GM13977 (cell line): ENCODE results near the gene RTL10.

ENCODE experiments used
- DNase-seq: peaks from one replicate; pipeline ENCODE4 v3.0.0; 2012; ENCODE audit warnings: low spot score
- in situ Hi-C: fragments of 300-500 bp; cut with MboI; formaldehyde crosslinking; loops from one replicate; pipeline ENCODE4 v1.12.0; 2022; ENCODE audit warnings: low sequenced_read_pairs, low pct_unique_long_range_greater_than_20kb, mixed read lengths, inconsistent platforms; ENCODE audit not compliant: unreplicated experiment
- TF ChIP-seq, protein P1 (sequence below): IDR thresholded peaks from 2 replicates; pipeline ENCODE4 v1.5.1; 2012; ENCODE audit warnings: mild to moderate bottlenecking, control low read depth; ENCODE audit not compliant: insufficient read depth; ENCODE audit errors: extremely low read depth, missing control alignments

RTL10 gene

DNA sequence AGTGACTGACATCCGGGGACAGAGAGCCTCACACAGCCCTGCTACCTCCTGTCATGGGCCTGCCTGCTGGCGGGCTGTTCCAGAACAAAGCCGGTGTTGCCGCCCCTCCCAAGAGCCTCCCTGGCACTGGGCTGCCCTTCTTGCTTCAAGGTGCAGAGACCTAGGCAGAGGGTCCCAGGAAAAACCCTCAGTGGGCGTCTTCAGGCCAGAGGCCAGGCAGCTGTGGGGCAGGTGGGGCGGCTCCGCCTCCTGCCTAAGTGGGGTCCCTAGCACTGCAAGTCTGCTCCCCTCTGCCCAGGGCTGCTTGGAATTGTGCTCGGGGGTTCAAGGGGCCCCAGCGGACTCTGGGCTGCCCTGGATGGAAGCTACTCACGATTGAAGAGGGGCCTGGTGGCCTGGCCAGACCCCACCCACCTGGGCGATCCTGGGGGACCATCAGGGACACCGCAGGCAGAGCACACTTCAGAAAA is 20.4 kb upstream of the RTL10 start:
- DNase-seq, result no peak
- in situ Hi-C loops, result no loop called here

GRCh38 chr22:19874307-19875060 is 19.8 kb upstream of the RTL10 start:
- TF ChIP-seq, protein P1, sequence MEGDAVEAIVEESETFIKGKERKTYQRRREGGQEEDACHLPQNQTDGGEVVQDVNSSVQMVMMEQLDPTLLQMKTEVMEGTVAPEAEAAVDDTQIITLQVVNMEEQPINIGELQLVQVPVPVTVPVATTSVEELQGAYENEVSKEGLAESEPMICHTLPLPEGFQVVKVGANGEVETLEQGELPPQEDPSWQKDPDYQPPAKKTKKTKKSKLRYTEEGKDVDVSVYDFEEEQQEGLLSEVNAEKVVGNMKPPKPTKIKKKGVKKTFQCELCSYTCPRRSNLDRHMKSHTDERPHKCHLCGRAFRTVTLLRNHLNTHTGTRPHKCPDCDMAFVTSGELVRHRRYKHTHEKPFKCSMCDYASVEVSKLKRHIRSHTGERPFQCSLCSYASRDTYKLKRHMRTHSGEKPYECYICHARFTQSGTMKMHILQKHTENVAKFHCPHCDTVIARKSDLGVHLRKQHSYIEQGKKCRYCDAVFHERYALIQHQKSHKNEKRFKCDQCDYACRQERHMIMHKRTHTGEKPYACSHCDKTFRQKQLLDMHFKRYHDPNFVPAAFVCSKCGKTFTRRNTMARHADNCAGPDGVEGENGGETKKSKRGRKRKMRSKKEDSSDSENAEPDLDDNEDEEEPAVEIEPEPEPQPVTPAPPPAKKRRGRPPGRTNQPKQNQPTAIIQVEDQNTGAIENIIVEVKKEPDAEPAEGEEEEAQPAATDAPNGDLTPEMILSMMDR, result no peak
- in situ Hi-C loops, result loop anchor here (25.0 kb wide), 1 partner anchor 88 kb away; no protein-coding TSS in a partner anchor
- DNase-seq, result no peak

More for the DNA sequence above, 20.4 kb upstream of the RTL10 start:
- TF ChIP-seq, protein P1, result no peak

DNA sequence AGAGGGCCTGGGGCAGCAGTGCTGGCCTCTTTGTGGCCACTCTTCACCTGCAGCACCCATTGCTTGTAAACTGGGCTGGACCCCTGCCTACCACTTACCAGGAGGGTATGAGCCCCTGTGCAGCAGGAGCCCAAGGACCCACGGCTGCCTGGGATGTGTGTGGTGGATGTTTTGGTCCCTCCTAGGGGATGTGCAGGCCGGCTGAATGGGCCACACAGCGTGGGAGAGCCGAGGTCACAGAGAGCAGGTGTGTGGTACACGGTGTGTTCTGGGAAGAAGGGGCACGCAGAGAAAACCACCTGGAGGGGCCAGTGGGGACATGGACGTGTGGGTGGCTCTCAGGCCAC is 19.3 kb upstream of the RTL10 start:
- in situ Hi-C loops, result loop anchor here (25.0 kb wide), 1 partner anchor 88 kb away; no protein-coding TSS in a partner anchor

DNA sequence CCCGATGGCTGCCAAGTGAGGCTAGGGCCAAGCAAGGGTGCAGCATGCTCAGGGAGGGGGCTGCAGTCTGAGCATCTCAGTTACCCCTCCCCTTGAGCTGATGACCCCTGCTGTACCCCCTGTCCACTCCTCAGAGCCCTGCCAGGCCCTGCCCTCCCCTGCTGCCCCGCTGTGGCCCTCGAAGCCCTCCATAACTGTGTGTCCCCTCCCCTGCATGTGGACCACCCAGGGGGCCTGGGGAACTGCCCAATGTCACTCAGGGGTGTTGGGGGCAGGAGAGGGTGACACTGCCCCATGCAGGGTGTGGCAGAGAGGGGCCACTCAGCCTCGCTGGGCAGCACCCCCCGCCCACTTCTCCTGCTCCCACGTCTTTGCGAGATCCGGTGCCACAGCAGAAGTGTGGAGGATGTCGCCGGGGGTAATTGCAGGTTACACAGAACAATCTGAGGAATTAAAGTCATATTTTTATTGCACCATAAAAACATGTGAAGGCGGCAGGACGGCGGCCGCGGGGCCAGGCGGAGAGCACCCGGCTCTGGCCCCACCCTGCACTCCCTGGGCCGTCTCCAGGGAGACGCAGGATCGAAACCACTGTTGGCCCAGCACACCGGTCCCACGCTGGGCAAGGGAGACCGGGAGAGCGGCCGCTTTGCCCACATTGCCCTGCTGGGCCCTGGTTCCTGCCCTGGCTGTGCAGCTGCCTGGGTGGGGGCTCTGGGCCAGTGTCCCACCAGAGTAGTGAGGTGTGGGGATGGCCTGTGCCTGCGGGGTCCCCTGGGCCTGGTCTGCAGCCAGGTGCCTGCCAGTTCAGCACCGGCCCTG is 18.7 kb upstream of the RTL10 start:
- in situ Hi-C loops, result loop anchor here (25.0 kb wide), 1 partner anchor 89 kb away; no protein-coding TSS in a partner anchor
- DNase-seq, result no peak
- TF ChIP-seq, protein P1, result no peak

More for the DNA sequence above, 19.3 kb upstream of the RTL10 start:
- TF ChIP-seq, protein P1, result no peak
- no peak for DNase-seq

DNA sequence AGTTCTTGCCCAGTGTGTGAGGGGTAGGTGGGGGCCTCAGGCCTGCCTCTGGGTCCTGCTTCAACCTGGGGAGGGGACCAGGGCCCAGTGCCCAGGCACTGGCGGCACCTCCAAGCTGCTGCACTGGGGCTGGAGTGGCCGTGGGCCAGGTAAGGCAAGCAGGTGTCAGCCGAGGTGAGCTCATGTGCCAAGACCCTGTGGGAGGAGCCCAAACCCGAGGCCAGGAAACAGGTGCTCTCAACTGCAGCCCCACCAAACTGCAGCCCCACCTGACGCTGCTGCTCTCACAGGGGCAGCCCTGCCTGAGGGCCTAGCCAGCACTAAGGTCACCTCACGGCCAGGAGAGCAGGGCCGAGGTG is 18.1 kb upstream of the RTL10 start:
- DNase-seq, result no peak
- TF ChIP-seq, protein P1, result no peak
- in situ Hi-C loops, result loop anchor here (25.0 kb wide), 1 partner anchor 90 kb away; no protein-coding TSS in a partner anchor
